NCI-H2107 treated with DMSO at 0.1 percent for 48 hours (cell line): ENCODE results near the gene LIG3.
"Not testable (repeated sequence)": the region's sequence is repeated elsewhere in the genome, so short reads cannot be mapped to it uniquely, and the experiment has no call there.

Source experiments
- DNase-seq: peaks from one replicate; lab custom pipeline; 2025; ENCODE audit not compliant: unreplicated experiment; lab: John Stamatoyannopoulos, UW

The LIG3 gene

DNA sequence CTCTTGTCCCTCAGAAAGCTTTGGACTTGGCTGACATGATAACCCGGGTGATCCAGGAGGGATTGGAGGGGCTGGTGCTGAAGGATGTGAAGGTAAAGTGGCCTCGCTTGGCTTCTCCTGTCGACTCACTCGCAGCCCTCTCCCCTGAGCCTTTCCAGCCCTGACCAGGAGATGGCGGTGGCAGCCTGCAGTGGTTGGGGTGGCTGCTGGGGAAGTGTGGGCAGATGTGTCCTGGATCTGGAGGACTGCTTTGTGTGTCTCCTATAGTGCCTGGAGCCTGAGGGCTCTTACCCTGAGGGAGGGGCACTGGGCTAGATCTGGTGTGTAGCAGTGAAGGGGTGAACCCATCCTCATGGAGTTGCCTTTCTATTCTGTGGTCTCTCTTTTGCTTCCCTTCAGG, 17.9 kb downstream of the LIG3 start:
- peak; percentile 5 for DNase-seq

DNA sequence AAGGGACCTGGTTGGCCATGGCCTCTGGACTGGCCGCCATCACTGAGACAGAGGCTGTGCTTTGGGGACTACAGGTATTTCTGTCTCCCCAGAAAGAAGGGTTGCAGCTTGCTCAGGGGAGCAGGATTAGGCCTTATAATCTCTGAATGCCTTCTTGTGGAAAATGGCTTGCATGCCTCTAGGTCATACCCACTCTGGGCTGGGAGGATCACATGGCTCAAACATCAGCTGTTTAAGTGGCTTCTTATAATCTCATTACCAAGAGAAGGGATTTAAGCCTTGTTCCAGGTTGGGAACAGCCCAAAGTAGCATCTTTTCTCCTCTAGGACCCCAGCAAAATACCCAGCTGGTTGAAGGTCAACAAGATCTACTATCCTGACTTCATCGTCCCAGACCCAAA, 19.1 kb downstream of the LIG3 start:
- DNase-seq, result no peak

DNA sequence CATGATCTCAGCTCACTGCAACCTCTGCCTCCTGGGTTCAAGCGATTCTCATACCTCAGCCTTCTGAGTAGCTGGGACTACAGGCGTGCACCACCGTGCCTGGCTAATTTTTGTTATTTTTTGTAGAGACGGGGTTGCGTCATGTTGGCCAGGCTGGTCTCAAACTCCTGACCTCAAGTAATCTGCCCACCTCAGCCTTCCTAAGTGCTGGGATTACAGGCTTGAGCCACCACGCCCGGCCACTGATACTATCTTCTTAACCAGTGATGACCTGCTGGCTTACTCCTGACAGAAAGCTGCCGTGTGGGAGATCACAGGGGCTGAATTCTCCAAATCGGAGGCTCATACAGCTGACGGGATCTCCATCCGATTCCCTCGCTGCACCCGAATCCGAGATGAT, 20.7 kb downstream of the LIG3 start:
- DNase-seq, result not testable (repeated sequence)

DNA sequence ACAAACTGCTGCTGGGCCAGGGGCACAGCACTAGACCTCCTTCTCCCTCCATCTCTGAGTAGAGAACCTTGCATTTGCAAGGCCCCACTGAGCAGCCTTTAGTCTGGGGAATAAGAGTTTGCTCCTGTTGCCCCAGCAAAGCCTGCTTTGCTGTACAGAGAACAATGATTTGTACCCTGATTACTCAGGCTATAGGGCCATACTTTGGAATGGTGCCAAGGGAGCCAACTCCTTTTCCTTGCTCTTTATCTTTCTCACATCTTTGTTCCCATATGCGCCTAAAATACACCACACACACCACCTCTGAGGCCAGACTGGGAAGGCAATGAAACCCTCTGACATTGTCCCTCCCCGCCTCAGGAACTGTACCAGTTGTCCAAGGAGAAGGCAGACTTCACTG, 21.2 kb downstream of the LIG3 start:
- no peak for DNase-seq

DNA sequence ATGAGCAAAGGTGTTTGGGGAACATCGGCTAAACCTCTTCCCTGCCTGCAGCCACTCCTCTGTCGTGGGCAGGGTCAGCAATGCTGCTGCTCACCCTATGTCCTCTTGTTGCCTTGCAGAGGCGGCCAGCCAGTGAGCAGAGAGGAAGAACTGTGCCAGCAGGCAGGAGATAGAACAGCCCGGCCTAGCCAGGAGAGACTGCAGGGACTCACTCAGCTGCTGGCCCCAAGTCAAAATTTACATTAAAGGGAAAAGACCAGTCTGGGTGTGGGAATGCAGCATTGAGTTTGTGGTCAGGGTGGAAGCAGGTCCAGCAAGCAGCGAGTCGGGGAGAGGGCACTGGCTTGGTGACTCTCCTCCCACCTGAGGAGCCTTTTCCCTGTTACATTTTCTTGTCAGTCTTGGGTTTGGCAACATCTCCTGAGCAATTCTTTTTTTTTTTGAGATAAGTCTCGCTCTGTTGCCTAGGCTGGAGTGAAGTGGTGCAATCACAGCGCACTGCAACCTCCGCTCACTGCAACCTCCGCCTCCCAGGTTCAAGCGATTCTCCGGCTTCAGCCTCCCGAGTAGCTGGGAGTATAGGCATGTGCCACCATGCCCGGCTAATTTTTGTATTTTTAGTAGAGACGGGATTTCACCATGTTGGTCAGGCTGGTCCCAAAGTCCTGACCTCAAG, 22.7 kb downstream of the LIG3 start:
- no peak for DNase-seq

DNA sequence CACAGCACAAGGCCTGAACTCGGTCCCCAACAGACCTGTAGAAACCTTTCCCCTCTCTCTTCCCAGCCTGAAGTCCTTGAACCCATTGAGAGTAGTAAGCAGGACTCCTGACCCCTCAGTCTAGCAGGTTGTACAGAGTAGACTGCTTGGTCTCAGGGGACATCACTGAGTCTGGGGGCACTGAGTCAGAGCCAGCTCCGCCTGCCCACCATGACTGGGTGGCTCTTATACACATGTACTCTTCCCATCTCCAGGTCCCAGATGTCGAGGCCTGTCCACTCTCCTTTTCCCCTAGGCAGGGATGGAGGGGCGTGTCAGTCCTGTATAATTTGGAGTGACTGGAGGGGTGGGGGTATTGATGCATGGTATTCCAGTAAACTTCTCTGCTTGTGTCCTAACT, 23.5 kb downstream of the LIG3 start:
- no peak for DNase-seq

DNA sequence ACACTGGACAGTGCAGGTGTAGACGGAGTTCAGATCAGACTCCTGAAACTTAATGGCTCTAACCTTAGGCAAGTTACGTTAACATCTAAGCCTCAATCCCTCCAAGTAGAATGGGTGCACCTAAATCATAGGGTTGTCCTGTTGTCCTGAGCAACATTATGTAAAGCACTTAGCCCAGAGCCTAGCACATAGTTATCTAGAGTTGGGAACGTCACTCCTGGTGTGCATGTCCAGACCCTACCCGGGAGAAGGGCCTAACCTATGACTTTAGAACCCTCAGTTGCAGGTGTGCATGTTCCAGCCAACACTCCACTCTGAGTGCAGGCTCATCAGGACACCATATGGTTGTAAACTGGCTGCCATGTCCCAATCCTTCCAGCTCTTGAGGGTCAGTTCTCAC, 26.0 kb downstream of the LIG3 start:
- no peak for DNase-seq

DNA sequence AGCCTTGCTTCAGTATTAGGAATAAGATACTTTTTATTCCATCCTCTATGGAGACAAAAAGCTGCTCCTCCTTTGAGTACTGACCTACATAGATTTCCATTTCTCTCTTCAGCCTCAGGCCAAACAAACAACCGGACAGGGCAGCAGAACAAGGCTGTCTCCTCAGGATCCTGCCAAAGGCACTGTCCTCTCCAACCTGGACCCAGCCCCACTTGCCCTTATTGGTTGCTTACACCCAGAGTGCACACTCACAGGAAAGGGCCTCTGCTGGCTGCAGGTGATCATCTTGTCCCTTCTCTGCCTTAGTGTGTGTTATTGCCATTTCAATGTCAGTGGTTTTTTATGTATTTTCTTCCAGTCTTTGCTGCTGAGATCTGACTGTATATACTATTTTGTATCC, 26.6 kb downstream of the LIG3 start:
- DNase-seq, result no peak

DNA sequence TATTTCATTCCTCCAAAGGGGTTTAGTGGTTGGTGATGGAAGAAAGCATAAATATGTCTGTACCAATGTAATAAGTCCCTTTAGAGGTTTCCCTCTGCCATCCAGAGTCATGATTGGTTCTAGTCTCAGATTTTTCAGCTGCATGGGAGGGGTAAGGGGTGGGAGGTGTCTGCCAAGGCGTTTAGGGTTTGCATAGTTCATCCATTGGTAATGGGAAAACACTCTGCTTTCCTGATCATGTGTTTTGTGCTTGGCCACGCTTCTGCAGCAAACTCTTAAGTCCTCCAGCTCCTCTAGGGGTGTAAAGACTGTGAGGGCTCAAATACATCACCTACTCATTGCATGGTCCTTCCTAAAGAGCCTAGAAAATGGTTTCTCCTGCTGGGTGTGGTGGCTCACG, 29.8 kb downstream of the LIG3 start:
- DNase-seq, result no peak

DNA sequence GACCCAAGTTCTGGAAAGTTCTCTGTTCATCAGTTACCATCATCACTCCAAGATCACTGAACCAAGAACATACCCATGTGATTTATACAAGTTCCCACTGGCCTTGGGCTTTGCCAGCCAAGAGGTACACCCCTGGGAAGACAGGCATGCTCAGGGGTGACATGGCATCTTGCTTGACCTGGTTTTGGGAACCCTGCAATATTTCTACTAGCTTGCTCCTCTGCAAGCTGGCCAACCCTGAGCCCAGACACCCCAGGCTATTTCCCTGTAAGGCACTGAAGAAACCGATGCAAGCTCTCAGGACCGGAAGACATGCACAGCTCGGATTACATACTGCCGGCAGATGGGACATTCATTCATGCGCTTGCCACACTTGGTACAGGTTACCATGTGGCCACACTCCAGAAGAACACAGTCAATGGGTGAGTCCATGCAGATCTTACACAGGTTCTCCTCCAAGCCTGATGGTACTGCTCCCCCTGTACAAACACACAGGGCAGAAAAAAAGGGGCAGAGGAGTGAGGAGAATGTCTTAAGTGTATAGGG, 31.4 kb downstream of the LIG3 start:
- DNase-seq, result peak; percentile 69

DNA sequence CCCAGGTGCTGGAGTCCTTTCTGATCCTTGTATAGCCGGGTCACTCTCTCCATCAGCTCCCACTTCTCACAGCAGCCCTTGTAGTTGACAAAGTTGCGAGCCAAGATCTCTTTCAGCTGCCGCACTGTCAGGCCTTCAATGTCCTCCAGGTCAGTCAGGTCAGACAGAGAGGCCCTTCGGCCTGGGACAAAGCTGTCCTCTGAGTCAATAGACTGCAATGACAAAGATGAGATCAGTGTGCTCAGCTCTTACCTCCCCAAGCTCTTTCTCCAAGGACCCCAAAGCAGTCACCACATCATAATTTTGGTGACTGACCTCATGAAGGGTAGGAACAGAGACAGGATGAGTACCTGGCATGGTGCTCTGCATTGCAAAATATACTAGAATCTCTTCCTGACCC, 36.1 kb downstream of the LIG3 start:
- no peak for DNase-seq

DNA sequence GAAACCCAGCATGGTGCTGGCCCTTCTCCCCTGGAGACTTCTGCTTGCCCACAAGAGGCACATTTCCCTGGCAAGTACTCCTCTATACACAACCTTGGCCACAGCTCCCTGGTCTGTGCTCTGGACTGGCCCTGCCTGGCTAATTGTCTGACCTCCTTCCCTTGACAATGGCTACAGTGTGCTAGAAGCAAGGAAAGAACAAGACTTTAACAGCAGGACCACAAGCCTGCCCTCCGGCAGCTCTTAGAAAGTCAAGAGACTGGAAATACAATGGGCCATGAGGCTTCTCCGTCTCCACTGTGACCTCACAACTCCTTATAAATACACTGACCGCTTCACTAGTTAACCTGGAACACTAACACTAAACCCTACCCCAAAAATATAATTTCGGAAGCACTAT, 36.7 kb downstream of the LIG3 start:
- no peak for DNase-seq

DNA sequence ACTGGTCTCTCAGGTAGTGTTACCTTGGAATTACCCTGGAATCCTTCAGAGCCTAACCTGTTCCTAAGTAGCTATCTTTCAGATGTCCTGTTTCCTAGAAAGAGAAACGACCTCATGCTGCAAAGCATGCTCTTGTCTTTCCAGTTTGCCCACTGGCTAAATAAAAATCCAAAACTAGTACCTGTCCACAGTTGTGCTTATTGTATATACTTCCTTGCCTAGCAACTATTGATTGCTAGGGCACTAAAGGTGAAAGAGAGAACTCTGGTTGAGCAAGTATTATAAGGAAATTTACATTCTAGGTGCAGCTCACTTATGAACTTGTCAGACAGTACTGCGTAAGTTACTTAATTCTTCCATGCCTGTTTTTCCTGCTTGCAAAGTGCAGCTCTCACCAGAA, 38.5 kb downstream of the LIG3 start:
- no peak for DNase-seq

DNA sequence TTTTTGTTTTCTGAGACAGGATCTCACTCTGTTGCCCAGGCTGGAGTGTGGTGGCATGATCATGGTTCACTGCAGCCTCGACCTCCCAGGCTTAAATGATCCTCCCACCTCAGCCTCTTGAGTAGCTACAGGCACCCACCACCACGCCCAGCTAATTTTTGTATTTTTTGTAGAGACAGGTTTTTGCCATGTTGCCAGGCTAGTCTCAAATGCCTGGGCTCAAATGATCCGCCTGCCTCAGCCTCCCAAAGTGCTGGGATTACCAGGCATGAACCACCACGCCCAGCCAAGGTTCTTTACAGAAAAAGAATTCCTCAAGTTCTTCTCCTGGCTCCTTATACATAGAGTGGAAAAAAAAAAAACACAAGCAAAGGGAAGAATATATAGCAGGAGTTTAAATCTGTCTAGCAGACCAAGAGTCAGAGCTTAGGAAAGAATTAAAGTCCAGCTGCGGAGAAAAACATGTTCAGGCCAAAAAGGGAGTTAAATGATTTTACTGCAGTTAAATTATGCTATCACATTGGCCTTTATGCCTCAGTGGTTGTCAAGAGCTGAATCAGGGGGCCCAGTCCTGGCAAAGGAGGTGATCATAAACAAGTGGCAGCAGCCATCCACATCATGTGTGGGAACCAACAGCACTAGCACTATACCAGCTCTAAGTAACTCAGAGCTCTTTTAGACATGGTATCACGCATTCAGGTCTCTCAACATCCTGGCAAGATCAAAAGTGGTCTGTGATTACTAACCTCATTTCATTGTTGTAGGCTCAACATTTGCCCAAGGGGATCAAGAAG, 39.3 kb downstream of the LIG3 start:
- no peak for DNase-seq

DNA sequence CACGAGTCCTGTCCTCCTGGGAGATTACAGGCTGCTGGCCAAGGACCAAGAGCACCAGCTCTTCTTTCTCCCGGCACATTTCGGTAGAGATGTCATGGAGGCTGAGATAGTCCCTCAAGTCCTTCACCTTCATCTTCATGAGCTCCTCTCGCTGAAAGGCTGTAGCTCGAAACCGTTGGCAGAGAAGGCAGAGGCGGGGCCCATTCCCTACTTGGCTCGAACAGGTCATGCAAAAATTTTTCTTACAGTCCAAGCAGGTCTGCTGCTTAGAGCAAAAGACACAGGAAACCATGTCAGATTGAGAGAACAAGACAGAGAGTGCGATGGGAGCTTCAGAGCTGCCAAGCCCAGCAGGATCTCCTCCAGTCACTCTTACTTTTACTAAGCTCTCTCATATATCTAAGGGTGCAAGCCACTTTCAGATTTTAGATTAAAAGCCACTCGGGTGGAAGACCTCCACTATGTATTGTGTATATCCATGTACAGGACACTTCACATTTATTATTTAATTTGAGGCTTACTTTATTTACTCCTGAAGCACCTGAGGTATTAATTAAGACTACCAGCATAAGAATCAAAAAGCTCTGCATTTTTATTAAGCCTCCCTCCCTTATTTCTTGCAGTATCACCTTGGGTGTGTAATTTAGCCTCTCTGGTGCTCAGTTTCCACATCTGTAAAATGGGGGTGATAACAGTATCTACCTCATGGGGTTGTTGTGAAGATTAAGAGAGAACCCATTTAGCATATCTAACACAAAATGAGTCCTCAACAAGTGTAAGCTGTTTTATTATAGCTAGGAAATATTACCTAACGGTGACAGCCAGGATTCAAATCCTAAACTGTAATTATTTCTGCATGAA, 41.4 kb downstream of the LIG3 start:
- no peak for DNase-seq

DNA sequence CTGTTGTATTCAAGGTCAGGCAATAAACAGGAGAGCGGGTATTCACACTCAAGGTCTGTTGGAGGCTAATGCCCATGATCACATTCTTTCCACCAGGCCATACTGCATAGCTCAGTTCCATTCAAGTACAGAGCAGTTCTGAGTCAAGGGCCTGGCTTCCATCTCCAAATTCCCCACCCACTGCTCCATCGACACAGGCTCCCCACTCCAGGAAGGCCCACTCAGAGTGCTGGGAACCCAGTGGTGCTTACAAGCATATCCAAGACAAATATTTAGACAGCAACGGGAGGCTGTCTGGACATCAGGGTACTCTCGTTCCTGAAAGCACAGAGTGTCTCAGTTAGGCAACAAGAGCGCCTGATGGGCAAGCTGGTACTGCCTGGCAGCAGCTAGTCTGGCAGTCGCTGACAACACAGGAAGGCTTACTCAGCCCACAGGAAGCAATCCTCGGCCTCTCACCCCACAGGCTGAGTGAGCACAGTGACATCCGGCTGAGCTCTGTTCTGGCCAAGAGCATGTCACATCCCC, 42.3 kb downstream of the LIG3 start:
- no peak for DNase-seq

DNA sequence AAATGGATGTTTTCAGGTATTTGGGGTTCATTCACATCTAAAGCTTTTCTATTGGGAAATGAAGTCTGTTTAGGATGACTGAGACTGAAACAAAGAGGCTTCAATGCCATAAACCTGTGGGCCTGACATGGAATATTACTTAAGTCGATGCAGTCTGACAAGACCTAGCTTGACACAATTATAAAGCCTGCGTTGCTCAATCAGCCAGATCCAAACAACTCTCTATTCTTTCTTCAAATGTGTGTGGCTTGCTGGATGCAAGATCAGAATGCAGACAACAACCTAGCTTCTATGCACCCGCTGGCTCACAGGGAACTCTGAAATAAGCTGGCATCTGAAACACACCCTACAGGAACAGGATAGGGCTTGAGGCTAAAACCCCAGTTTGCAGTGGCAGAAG, 43.2 kb downstream of the LIG3 start:
- no peak for DNase-seq

DNA sequence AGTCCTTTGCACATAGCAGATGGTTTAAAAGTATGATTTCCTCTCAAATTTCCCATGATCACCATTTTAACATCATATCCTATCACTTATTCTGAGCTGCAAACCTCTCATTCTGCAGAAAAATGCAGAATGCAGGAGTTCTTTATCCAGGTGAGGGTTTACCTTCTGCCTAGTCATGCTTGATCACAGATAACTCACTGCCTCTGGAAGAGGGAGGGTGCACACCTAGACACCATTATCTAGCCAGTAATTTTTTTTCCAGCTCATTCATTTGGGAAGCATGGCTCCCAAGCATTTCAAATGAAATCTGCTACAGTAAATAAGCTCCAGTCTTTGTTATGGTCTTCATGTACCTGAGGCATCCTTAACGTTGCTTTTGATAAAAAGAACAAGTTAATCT, 45.2 kb downstream of the LIG3 start:
- DNase-seq, result no peak

DNA sequence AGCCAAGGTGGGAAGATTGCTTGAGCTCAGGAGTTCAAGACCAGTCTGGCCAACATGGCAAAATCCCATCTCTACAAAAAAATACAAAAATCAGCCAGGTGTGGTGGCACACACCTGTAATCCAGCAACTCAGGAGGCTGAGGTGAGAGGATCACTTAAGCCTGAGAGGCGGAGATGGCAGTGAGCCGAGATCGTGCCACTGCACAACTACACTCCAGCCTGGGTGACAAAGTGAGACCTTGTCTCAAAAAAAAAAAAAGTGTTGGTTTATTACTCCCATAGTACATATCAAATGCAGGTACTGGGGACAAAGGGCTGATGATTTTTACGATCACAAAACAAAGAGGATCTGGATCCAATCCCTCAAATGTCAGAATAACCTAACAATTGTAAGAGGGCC, 47.8 kb downstream of the LIG3 start:
- not testable (repeated sequence) for DNase-seq

DNA sequence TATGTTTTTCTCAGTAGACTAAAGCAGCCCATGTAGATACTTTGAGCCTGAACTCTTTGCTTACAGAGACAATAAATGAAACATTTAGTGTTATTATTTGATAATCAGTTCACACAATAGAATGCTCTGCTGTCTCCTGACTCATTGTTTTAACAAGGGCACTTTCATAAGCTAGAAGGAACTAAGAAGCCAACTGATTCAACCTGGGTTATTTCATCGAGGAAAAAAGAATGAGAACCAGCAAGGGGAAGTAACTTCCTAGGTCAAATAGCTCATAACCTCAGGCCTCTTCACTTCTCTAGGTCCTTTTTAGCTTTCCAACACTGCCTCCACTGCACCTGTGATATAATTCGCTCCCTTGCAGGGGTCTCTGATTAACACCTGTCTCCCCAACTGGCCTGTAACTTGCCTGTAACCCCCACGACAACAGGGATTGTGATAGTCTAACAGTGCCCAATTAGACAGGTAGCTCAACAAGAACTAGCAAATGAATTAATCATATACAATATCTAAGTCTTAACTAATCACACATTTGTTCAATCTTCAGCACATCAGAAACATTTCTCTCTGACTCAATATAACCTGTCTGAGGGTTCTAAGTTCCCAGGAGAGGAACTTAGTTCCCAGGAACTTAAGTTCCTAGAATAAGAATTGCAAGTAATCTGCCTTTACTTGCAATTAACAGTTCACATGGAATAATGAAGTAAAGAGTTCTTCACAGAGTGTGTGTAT, 48.4 kb downstream of the LIG3 start:
- DNase-seq, result no peak

DNA sequence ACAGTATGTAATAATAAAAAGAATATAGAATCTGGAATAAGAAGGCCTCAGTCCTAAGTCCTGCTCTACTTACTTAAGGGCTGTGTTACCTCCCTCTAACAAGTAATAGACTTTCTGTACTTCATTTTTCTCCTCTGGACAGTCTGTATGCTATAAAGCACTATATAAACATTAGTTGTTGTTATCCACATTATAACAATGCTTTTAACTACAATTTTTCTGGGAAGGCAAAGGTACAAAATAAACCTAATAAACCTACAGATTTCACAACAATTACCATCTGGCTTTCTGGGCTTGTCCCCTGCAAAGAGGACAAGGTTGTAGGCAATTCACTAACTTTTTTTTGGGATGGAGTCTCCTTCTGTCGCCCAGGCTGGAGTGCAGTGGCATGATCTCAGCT, 50.5 kb downstream of the LIG3 start:
- DNase-seq, result no peak
